Activated T-cell treated with anti-CD3 and anti-CD28 coated beads, Interleukin-2, amount 50 U/mL, for 48 hours (primary cell): ENCODE data around the gene ZSCAN20.

ENCODE experiments used
- DNase-seq, 2 experiments: peaks; one replicate each; pipeline ENCODE4 v3.0.0-alpha.2; 2020

ZSCAN20 gene

GRCh38 chr1:33445108-33445507 is 27.3 kb upstream of the ZSCAN20 start:
- no peak for DNase-seq

- no peak for DNase-seq
Observed at GRCh38 chr1:33446590-33446989, 25.9 kb upstream of the ZSCAN20 start.

GRCh38 chr1:33454646-33455282 is 17.7 kb upstream of the ZSCAN20 start:
- no peak for DNase-seq

GRCh38 chr1:33455539-33456501 is 16.6 kb upstream of the ZSCAN20 start:
- DNase-seq: peak in 1 of 2 experiments; percentile 36

- no peak for DNase-seq
Observed at GRCh38 chr1:33456502-33456886, 16.0 kb upstream of the ZSCAN20 start.

- no peak for DNase-seq
Observed at GRCh38 chr1:33459691-33460090, 12.8 kb upstream of the ZSCAN20 start.

- DNase-seq: no peak
Observed at GRCh38 chr1:33460144-33460543, 12.3 kb upstream of the ZSCAN20 start.

GRCh38 chr1:33460947-33461629 is 11.4 kb upstream of the ZSCAN20 start:
- DNase-seq: no peak

- no peak for DNase-seq
Observed at GRCh38 chr1:33462405-33463164, 9.9 kb upstream of the ZSCAN20 start.

- DNase-seq: no peak
Observed at GRCh38 chr1:33464552-33464951, 7.9 kb upstream of the ZSCAN20 start.

- DNase-seq: no peak
Observed at GRCh38 chr1:33465316-33465715, 7.1 kb upstream of the ZSCAN20 start.

- no peak for DNase-seq
Observed at GRCh38 chr1:33466159-33466558, 6.3 kb upstream of the ZSCAN20 start.

- DNase-seq: no peak
Observed at GRCh38 chr1:33468011-33468410, 4.4 kb upstream of the ZSCAN20 start.

- DNase-seq: no peak
Observed at GRCh38 chr1:33468531-33468930, 3.9 kb upstream of the ZSCAN20 start.

- no peak for DNase-seq
Observed at GRCh38 chr1:33468967-33469366, 3.5 kb upstream of the ZSCAN20 start.

- no peak for DNase-seq
Observed at GRCh38 chr1:33469691-33470090, 2.8 kb upstream of the ZSCAN20 start.

- DNase-seq: peak; percentile 69 to 75
Observed at GRCh38 chr1:33470495-33471012, 1.9 kb upstream of the ZSCAN20 start.

- no peak for DNase-seq
Observed at GRCh38 chr1:33471416-33471815, 1.0 kb upstream of the ZSCAN20 start.

- no peak for DNase-seq
Observed at GRCh38 chr1:33473900-33474299, 1.5 kb downstream of the ZSCAN20 start.

- no peak for DNase-seq
Observed at GRCh38 chr1:33477451-33477850, 5.0 kb downstream of the ZSCAN20 start.

GRCh38 chr1:33482412-33482811 is 10.0 kb downstream of the ZSCAN20 start:
- DNase-seq: no peak

- no peak for DNase-seq
Observed at GRCh38 chr1:33488624-33489023, 16.2 kb downstream of the ZSCAN20 start.

GRCh38 chr1:33494929-33495328 is 22.5 kb downstream of the ZSCAN20 start:
- DNase-seq: no peak
